PC-3 (cell line): Measurements from ENCODE around the gene CAD. TPM values are rescaled to one million over a fixed set of nuclear protein-coding genes. Genes with fewer than 3 reads are reported as not detected.
A peak's percentile ranks its signal among the peaks of the same experiment; 100 is the strongest.
"Not testable (repeated sequence)": the region's sequence is repeated elsewhere in the genome, so short reads cannot be mapped to it uniquely, and the experiment has no call there.

Experiments used
- ATAC-seq: fragments of 200-7000 bp; cut with Tn5 transposase; 2 replicates; pipeline ENCODE4 v1.9.1; 2020; ENCODE audit warnings: mild to moderate bottlenecking, moderate library complexity
- BruUV-seq: library from RNA; stranded (reverse); fragments of 400-500 nt; replicated peaks from 2 replicates; lab custom pipeline; 2021; lab: Mats Ljungman, UMichigan
- CTCF ChIA-PET: fragments of 300-600 bp; sonication (Branson Sonifier 250); formaldehyde crosslinking; loops from one replicate; lab custom pipeline; 2022; ENCODE audit warnings: antibody characterized with exemption; lab: Charles Lee
- POLR2A ChIA-PET: fragments of 300-600 bp; sonication (Branson Sonifier 250); formaldehyde crosslinking; loops from one replicate; lab custom pipeline; 2022; ENCODE audit warnings: antibody characterized with exemption; ENCODE audit not compliant: unreplicated experiment; lab: Charles Lee
- DNase-seq: peaks from one replicate; pipeline ENCODE4 v3.0.0-alpha.2; 2015
- H2AFZ ChIP-seq: fragments of 300-600 bp; sonication (generic); 2 replicates; pipeline ENCODE4 v1.6.0; 2016; ENCODE audit warnings: antibody characterized with exemption, low read length
- H3F3A ChIP-seq: fragments of 300-600 bp; sonication (generic); one replicate; pipeline ENCODE4 v1.6.0; 2017; ENCODE audit warnings: antibody characterized with exemption, low read length, control low read depth, mild to moderate bottlenecking; ENCODE audit not compliant: unreplicated experiment
- H3K27ac ChIP-seq: fragments of 300-600 bp; sonication (generic); 2 replicates; pipeline ENCODE4 v1.5.1; 2016; ENCODE audit warnings: mild to moderate bottlenecking, low read length
- H3K27me3 ChIP-seq: fragments of 300-600 bp; sonication (generic); 2 replicates; pipeline ENCODE4 v1.6.1; 2016; ENCODE audit warnings: low read length, mixed read lengths
- H3K36me3 ChIP-seq: fragments of 300-600 bp; sonication (generic); 2 replicates; pipeline ENCODE4 v1.6.1; 2016; ENCODE audit warnings: low read depth, mixed run types, low read length, mixed read lengths
- H3K4me1 ChIP-seq: fragments of 300-600 bp; sonication (generic); 2 replicates; pipeline ENCODE4 v1.5.1; 2016; ENCODE audit warnings: low read length; ENCODE audit not compliant: insufficient read depth
- H3K4me2 ChIP-seq: fragments of 300-600 bp; sonication (generic); 2 replicates; pipeline ENCODE4 v1.6.0; 2016; ENCODE audit warnings: low read length
- H3K4me3 ChIP-seq: fragments of 300-600 bp; sonication (generic); 2 replicates; pipeline ENCODE4 v1.5.1; 2016; ENCODE audit warnings: mild to moderate bottlenecking, low read length, mixed read lengths
- H3K79me2 ChIP-seq: fragments of 300-600 bp; sonication (generic); 2 replicates; pipeline ENCODE4 v1.6.1; 2017; ENCODE audit warnings: low read length, mixed read lengths
- H3K9ac ChIP-seq: fragments of 300-600 bp; sonication (generic); 2 replicates; pipeline ENCODE4 v1.6.0; 2016; ENCODE audit warnings: mild to moderate bottlenecking, low read length
- H3K9me2 ChIP-seq: fragments of 300-600 bp; sonication (generic); replicated peaks from 2 replicates; pipeline ENCODE4 v1.6.1; 2016; ENCODE audit warnings: mixed run types, low read length, mixed read lengths
- H3K9me3 ChIP-seq: fragments of 300-600 bp; sonication (generic); 2 replicates; pipeline ENCODE4 v1.6.1; 2016; ENCODE audit warnings: low read length, mixed read lengths
- H4K20me1 ChIP-seq: fragments of 300-600 bp; sonication (generic); 2 replicates; pipeline ENCODE4 v1.6.1; 2016; ENCODE audit warnings: low read length, mixed read lengths
- CTCF ChIP-seq: fragments of 300-600 bp; sonication (generic); conservative IDR thresholded peaks from 2 replicates; pipeline ENCODE4 v1.5.1; 2017; ENCODE audit warnings: antibody characterized with exemption, low read depth, mild to moderate bottlenecking, low read length
- EZH2 ChIP-seq: fragments of 300-600 bp; sonication (generic); IDR thresholded peaks from one replicate; pipeline ENCODE4 v1.6.1; 2017; ENCODE audit warnings: antibody characterized with exemption, mild to moderate bottlenecking, low read length; ENCODE audit not compliant: unreplicated experiment
- EZH2phosphoT487 ChIP-seq: fragments of 300-600 bp; sonication (generic); IDR thresholded peaks from 2 replicates; pipeline ENCODE4 v1.6.1; 2018; ENCODE audit warnings: mild to moderate bottlenecking, antibody characterized with exemption, low read length, borderline replicate concordance
- intact Hi-C: fragments of 100-400 bp; cut with micrococcal nuclease; formaldehyde crosslinking; loops from 2 replicates; pipeline ENCODE4 v1.9.0; 2023
- total RNA-seq: library from RNA; depleted of rRNA; stranded (reverse); fragments of >200 nt; gene quantifications from 2 replicates; pipeline ENCODE4 v1.2.3, GENCODE V29; 2014

CAD gene
- total RNA-seq, 1 experiment from 2014 or later = 85.9 TPM

- no peak overlapping the region for H3K4me3 ChIP-seq
- no peaks in the 10 kb centered on the region for H3K36me3 ChIP-seq
- no peaks in the 10 kb centered on the region for H3K79me2 ChIP-seq
- DNase-seq (peak; percentile 67), ATAC-seq (peak; percentile 93)
- no peaks in the 10 kb centered on the region for H3K27me3 ChIP-seq
- intact Hi-C loops = loop anchor here (1.0 to 5.0 kb wide), 3 partner anchors 93 to 229 kb away; no protein-coding TSS in a partner anchor
- CTCF ChIA-PET = interaction anchor here (0.7 to 1.0 kb wide), 5 partner anchors 77 to 174 kb away, joined by 3 to 11 read pairs (median 6); partner anchors contain the start of gene KHK
- no peaks in the 10 kb centered on the region for H3K4me1 ChIP-seq
- BruUV-seq = no TSS peak
- no peaks in the 10 kb centered on the region for H3F3A ChIP-seq
- POLR2A ChIA-PET = interaction anchor here (0.6 kb wide), 1 partner anchor 57 kb away, joined by 13 read pairs; no protein-coding TSS in a partner anchor
- H2AFZ ChIP-seq = no peak overlapping the region
- H3K27ac ChIP-seq = no peak overlapping the region
- no peaks in the 10 kb centered on the region for H4K20me1 ChIP-seq
- no peak overlapping the region for H3K4me2 ChIP-seq
- TF ChIP-seq EZH2phosphoT487 (no peak), CTCF (peak; percentile 71)
- H3K9ac ChIP-seq = no peak overlapping the region
- H3K9me2 ChIP-seq = no peaks in the 10 kb centered on the region
- no peaks in the 10 kb centered on the region for H3K9me3 ChIP-seq
Observed at GRCh38 chr2:27191070-27191829, 25.9 kb upstream of the CAD start.

- Histone ChIP-seq H4K20me1 (no peaks in the 10 kb centered on the region), H3K36me3 (no peaks in the 10 kb centered on the region), H3K27ac (no peak overlapping the region), H3K79me2 (no peaks in the 10 kb centered on the region), H3K9me3 (no peaks in the 10 kb centered on the region), H3K4me2 (no peak overlapping the region), H3K9me2 (no peaks in the 10 kb centered on the region), H3F3A (no peaks in the 10 kb centered on the region), H3K4me3 (no peak overlapping the region), H3K4me1 (no peaks in the 10 kb centered on the region), H3K9ac (no peak overlapping the region), H2AFZ (no peak overlapping the region), H3K27me3 (no peaks in the 10 kb centered on the region)
- DNase-seq (peak; percentile 32), ATAC-seq (peak; percentile 37)
- no peak for TF ChIP-seq CTCF
- TF ChIP-seq EZH2 = no peak
- TF ChIP-seq EZH2phosphoT487 = no peak
- POLR2A ChIA-PET = no interaction called here
- no TSS peak for BruUV-seq
- CTCF ChIA-PET = interaction anchor here (0.6 kb wide), 1 partner anchor 21 kb away, joined by 3 read pairs; no protein-coding TSS in a partner anchor
- intact Hi-C loops = loop anchor here (5.0 kb wide), 1 partner anchor 232 kb away; no protein-coding TSS in a partner anchor
Observed at GRCh38 chr2:27194538-27195354, 22.4 kb upstream of the CAD start.

GRCh38 chr2:27195799-27196198, 21.4 kb upstream of the CAD start:
- ATAC-seq, CTCF ChIA-PET, H3K9me3 ChIP-seq, H2AFZ ChIP-seq, H3F3A ChIP-seq, DNase-seq, H3K9me2 ChIP-seq, H3K4me2 ChIP-seq, H3K27ac ChIP-seq, H4K20me1 ChIP-seq, H3K27me3 ChIP-seq, H3K4me3 ChIP-seq, H3K79me2 ChIP-seq, H3K4me1 ChIP-seq, H3K9ac ChIP-seq, POLR2A ChIA-PET, H3K36me3 ChIP-seq, intact Hi-C loops, BruUV-seq: not testable (repeated sequence)

GRCh38 chr2:27198068-27198467, 19.1 kb upstream of the CAD start:
- H3K9ac ChIP-seq, H2AFZ ChIP-seq, H3K9me3 ChIP-seq, H3K36me3 ChIP-seq, H3K4me1 ChIP-seq, H3F3A ChIP-seq, CTCF ChIA-PET, H3K79me2 ChIP-seq, H3K27ac ChIP-seq, DNase-seq, H3K4me3 ChIP-seq, H3K27me3 ChIP-seq, intact Hi-C loops, H4K20me1 ChIP-seq, BruUV-seq, ATAC-seq, POLR2A ChIA-PET, H3K9me2 ChIP-seq, H3K4me2 ChIP-seq: not testable (repeated sequence)
